ENCODE data around the gene OR2F2. TPM values are rescaled to one million over a fixed set of nuclear protein-coding genes. Genes with fewer than 3 reads are reported as not detected.

The OR2F2 gene
- not detected in 2 replicates for total RNA-seq

- TF ChIP-seq CTCF (IDR thresholded peaks at IDR 0.05; ENCODE audit: insufficient read depth, low read depth, low read length): no peak
- peak; percentile 68 for DNase-seq (ENCODE audit: low read depth)
- no peak within 1 kb of the TSS for H3K4me3 ChIP-seq (ENCODE audit: low read depth, low read length)
These were observed at the start of gene OR2F2 for GRCh38 chr7:143934526-143935325. TSS of gene OR2F2 (plus strand) at chr7:143935233. CDS start at chr7:143935233, 0 bp downstream.

GRCh38 chr7:143885951-143886350 is 49.1 kb upstream of the OR2F2 start:
- no peak for TF ChIP-seq CTCF (IDR thresholded peaks at IDR 0.05; ENCODE audit: insufficient read depth, low read depth, low read length)
- no peak for DNase-seq (ENCODE audit: low read depth)
- no peak overlapping the region for H3K4me3 ChIP-seq (ENCODE audit: low read depth, low read length)

GRCh38 chr7:143886826-143887477 is 48.1 kb upstream of the OR2F2 start:
- H3K4me3 ChIP-seq (ENCODE audit: low read depth, low read length): no peak overlapping the region
- DNase-seq (ENCODE audit: low read depth): no peak
- TF ChIP-seq CTCF (IDR thresholded peaks at IDR 0.05; ENCODE audit: insufficient read depth, low read depth, low read length): no peak

GRCh38 chr7:143889068-143889467 is 46.0 kb upstream of the OR2F2 start:
- no peak for DNase-seq (ENCODE audit: low read depth)
- H3K4me3 ChIP-seq (ENCODE audit: low read depth, low read length): no peak overlapping the region
- TF ChIP-seq CTCF (IDR thresholded peaks at IDR 0.05; ENCODE audit: insufficient read depth, low read depth, low read length): no peak

- no peak overlapping the region for H3K4me3 ChIP-seq (ENCODE audit: low read depth, low read length)
- TF ChIP-seq CTCF (IDR thresholded peaks at IDR 0.05; ENCODE audit: insufficient read depth, low read depth, low read length): no peak
- no peak for DNase-seq (ENCODE audit: low read depth)
These were observed 44.5 kb upstream of the OR2F2 start for GRCh38 chr7:143890558-143890957.

GRCh38 chr7:143891457-143891856 is 43.6 kb upstream of the OR2F2 start:
- TF ChIP-seq CTCF (IDR thresholded peaks at IDR 0.05; ENCODE audit: insufficient read depth, low read depth, low read length): no peak
- peak; percentile 67 for DNase-seq (ENCODE audit: low read depth)
- H3K4me3 ChIP-seq (ENCODE audit: low read depth, low read length): no peak overlapping the region

Data from fibroblast of villous mesenchyme (primary cell).